ENCODE measurements around the gene NOL9. TPM values are rescaled to one million over a fixed set of nuclear protein-coding genes. Genes with fewer than 3 reads are reported as not detected.

Gene NOL9
- total and polyA plus RNA-seq, 8 donors: 2.7 to 150 (median 23.5) TPM

DNA sequence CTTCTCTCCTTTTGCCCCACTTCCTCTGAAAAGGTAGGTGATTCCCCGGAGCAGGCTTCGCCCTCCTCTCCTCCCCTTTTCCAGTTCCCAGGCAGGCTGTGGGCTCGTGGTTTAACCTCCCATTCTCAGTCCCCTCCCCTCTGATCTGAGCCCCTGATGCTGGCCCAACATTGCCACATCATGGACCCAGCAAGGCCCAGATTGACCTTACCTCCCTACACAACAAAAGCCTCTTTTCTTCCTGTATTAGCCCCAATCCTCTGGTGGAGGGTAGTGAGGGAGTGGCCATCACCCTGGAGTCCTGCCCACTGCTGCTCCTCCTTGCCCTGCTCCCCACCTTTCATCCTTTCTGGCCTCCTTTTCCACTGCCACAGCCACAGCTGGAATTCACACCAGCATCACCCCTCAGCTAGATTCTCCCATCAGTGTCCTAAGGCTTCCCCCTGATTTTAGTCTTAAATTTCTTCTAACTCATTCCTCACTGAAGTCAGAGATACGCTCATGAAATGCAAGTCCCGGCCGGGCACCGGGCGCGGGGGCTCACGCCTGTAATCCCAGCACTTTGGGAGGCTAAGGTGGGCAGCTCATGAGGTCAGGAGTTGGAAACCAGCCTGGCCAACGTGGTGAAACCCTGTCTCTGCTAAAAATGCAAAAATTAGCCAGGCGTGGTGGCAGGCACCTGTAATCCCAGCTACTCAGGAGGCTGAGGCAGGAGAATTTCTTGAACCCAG lies 18.5 kb upstream of the NOL9 start:
- Histone ChIP-seq H3K27ac (no peak overlapping the region), H3K4me1 (no peaks in the 10 kb centered on the region), H3K9me3 (peaks cover 0 to 8% (median 8%) of the 10 kb centered on the region in 4 donors), H3K36me3 (no peaks in the 10 kb centered on the region), H3K4me3 (no peak overlapping the region), H3K27me3 (no peaks in the 10 kb centered on the region)
- no peak for DNase-seq
- 62 to 73% (median 69%) methylated on average over 12 of the region's 12 CpGs for WGBS, 5 donors
- intact Hi-C loops (cut with DNase I; ENCODE audit: low total_unique reads): no loop called here
- no peak for TF ChIP-seq POLR2A (IDR thresholded peaks at IDR 0.05)
- no peak for TF ChIP-seq EP300 (IDR thresholded peaks at IDR 0.05)
- TF ChIP-seq, protein P1, sequence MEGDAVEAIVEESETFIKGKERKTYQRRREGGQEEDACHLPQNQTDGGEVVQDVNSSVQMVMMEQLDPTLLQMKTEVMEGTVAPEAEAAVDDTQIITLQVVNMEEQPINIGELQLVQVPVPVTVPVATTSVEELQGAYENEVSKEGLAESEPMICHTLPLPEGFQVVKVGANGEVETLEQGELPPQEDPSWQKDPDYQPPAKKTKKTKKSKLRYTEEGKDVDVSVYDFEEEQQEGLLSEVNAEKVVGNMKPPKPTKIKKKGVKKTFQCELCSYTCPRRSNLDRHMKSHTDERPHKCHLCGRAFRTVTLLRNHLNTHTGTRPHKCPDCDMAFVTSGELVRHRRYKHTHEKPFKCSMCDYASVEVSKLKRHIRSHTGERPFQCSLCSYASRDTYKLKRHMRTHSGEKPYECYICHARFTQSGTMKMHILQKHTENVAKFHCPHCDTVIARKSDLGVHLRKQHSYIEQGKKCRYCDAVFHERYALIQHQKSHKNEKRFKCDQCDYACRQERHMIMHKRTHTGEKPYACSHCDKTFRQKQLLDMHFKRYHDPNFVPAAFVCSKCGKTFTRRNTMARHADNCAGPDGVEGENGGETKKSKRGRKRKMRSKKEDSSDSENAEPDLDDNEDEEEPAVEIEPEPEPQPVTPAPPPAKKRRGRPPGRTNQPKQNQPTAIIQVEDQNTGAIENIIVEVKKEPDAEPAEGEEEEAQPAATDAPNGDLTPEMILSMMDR (IDR thresholded peaks at IDR 0.05): no peak
- no peak for TF ChIP-seq POLR2AphosphoS5 (IDR thresholded peaks at IDR 0.05)

- DNase-seq: no peak
- Histone ChIP-seq H3K27me3 (peaks cover 0 to 3% (median 0%) of the 10 kb centered on the region in 3 donors), H3K36me3 (no peaks in the 10 kb centered on the region), H3K27ac (no peak overlapping the region), H3K4me3 (no peak overlapping the region), H3K9me3 (peaks cover 0 to 8% (median 8%) of the 10 kb centered on the region in 4 donors), H3K4me1 (no peaks in the 10 kb centered on the region)
- TF ChIP-seq EP300 (IDR thresholded peaks at IDR 0.05) (no peak), POLR2A (IDR thresholded peaks at IDR 0.05) (no peak), POLR2AphosphoS5 (IDR thresholded peaks at IDR 0.05) (no peak)
- TF ChIP-seq, protein P1 (IDR thresholded peaks at IDR 0.05): no peak
- intact Hi-C loops (cut with DNase I; ENCODE audit: low total_unique reads): no loop called here
- WGBS, 5 donors: 55 to 80% (median 70%) methylated on average over 4 to 5 of the region's 5 CpGs
Observed at GRCh38 chr1:6570987-6571386, 16.7 kb upstream of the NOL9 start.

- DNase-seq: no peak
- H3K4me1 ChIP-seq: no peaks in the 10 kb centered on the region
- peaks cover 0 to 3% (median 0%) of the 10 kb centered on the region in 3 donors for H3K27me3 ChIP-seq
- 50 to 89% (median 73%) methylated on average over 3 of the region's 3 CpGs for WGBS, 5 donors
- peaks cover 0 to 8% (median 8%) of the 10 kb centered on the region in 4 donors for H3K9me3 ChIP-seq
- H3K36me3 ChIP-seq: no peaks in the 10 kb centered on the region
- no peak overlapping the region for H3K4me3 ChIP-seq
- H3K27ac ChIP-seq: no peak overlapping the region
- intact Hi-C loops (cut with DNase I; ENCODE audit: low total_unique reads): no loop called here
- TF ChIP-seq POLR2AphosphoS5 (IDR thresholded peaks at IDR 0.05) (no peak), EP300 (IDR thresholded peaks at IDR 0.05) (no peak), POLR2A (IDR thresholded peaks at IDR 0.05) (no peak)
- TF ChIP-seq, protein P1 (IDR thresholded peaks at IDR 0.05): no peak
Observed at GRCh38 chr1:6570100-6570499, 15.8 kb upstream of the NOL9 start.

DNA sequence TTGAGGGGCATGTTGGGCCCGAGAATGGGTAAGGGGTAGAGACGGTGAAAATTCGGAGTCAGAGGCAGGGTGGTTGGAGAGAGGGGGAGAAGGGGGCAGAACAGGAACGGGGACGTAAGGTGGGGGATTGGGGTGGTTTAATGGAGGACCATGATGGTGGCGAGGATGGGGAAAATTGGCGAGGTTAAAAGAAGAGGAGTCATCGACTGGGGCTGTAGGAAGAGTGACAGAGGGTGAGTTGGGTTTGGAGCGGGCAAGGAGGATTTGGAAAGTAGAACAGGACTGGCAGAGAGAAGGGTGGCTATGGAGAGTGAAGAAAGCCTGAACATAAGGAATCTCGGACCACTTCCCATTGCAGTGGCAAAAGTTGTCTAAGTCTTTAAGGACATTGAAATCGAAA lies 14.7 kb upstream of the NOL9 start:
- H3K4me1 ChIP-seq: no peaks in the 10 kb centered on the region
- intact Hi-C loops (cut with DNase I; ENCODE audit: low total_unique reads): no loop called here
- H3K9me3 ChIP-seq: peaks cover 0 to 8% (median 8%) of the 10 kb centered on the region in 4 donors
- 91 to 94% (median 91%) methylated on average over 11 of the region's 11 CpGs for WGBS, 5 donors
- H3K4me3 ChIP-seq: no peak overlapping the region
- TF ChIP-seq EP300 (IDR thresholded peaks at IDR 0.05) (no peak), POLR2AphosphoS5 (IDR thresholded peaks at IDR 0.05) (no peak), POLR2A (IDR thresholded peaks at IDR 0.05) (no peak)
- TF ChIP-seq, protein P1 (IDR thresholded peaks at IDR 0.05): no peak
- DNase-seq: no peak
- H3K36me3 ChIP-seq: no peaks in the 10 kb centered on the region
- H3K27ac ChIP-seq: no peak overlapping the region
- H3K27me3 ChIP-seq: peaks cover 0 to 3% (median 0%) of the 10 kb centered on the region in 3 donors

All from stomach (tissue), 9 donors.